A549 (cell line): ENCODE results near the gene GABBR1. TPM values are rescaled to one million over a fixed set of nuclear protein-coding genes. Genes with fewer than 3 reads are reported as not detected.

Experiments
- ATAC-seq, 2 experiments: fragments of 200-7000 bp in 1 of 2; fragments of >200 bp in 1 of 2; cut with Nextera tagmentation in 1 of 2; cut with Tn5 transposase in 1 of 2; 3 replicates each; pipeline versions ENCODE4 v1.8.0 to v1.9.1; 2018 to 2020; ENCODE audit warnings: mild to moderate bottlenecking in 1 of 2, moderate library complexity in 1 of 2
- CTCF ChIA-PET: fragments of 300-600 bp; sonication (Branson Sonifier 250); formaldehyde crosslinking; extraction: SDS; loops from one replicate; lab custom pipeline; 2021; ENCODE audit warnings: antibody characterized with exemption, inconsistent platforms; lab: Yijun Ruan, JAX
- POLR2A ChIA-PET: fragments of 350-600 bp; formaldehyde crosslinking; extraction: SDS; loops from one replicate; lab custom pipeline; 2021; ENCODE audit warnings: antibody characterized with exemption, inconsistent platforms; lab: Yijun Ruan, JAX
- DNase-seq, 2 experiments: peaks; one replicate each; pipeline versions ENCODE4 v3.0.0 to v3.0.0-alpha.2; 2011 to 2016; ENCODE audit warnings: low read depth in 1 of 2, low spot score in 1 of 2
- FAIRE-seq: peaks from 2 replicates; lab custom pipeline; 2011; peaks lifted over from hg19 to GRCh38; lab: Jason Lieb, UNC
- H3K27ac ChIP-seq, 2 experiments: fragments of >200 bp; sonication (Bioruptor Twin); formaldehyde crosslinking; 3 replicates each; pipeline ENCODE4 v1.5.1; 2016 to 2017
- H3K4me1 ChIP-seq: fragments of >200 bp; sonication (Bioruptor Twin); formaldehyde crosslinking; 3 replicates; pipeline ENCODE4 v1.6.1; 2016
- H3K4me2 ChIP-seq: fragments of >200 bp; sonication (Bioruptor Twin); formaldehyde crosslinking; 3 replicates; pipeline ENCODE4 v1.6.1; 2016
- H3K4me3 ChIP-seq: fragments of >200 bp; sonication (Bioruptor Twin); formaldehyde crosslinking; 3 replicates; pipeline ENCODE4 v1.5.1; 2016
- H3K9me3 ChIP-seq: fragments of >200 bp; sonication (Bioruptor Twin); formaldehyde crosslinking; 3 replicates; pipeline ENCODE4 v1.6.1; 2016
- BCL3 ChIP-seq: fragments of >200 bp; sonication (Bioruptor Twin); formaldehyde crosslinking; IDR thresholded peaks from 3 replicates; pipeline ENCODE4 v1.6.1; 2016
- CBX2 ChIP-seq: fragments of 200-600 bp; sonication (generic); IDR thresholded peaks from 2 replicates; pipeline ENCODE4 v1.6.1; 2016; ENCODE audit warnings: low read depth, mild to moderate bottlenecking, borderline replicate concordance
- CTCF ChIP-seq: fragments of >200 bp; sonication (Bioruptor Twin); formaldehyde crosslinking; IDR thresholded peaks from 3 replicates; pipeline ENCODE4 v1.5.1; 2016
- ESRRA ChIP-seq: fragments of 150-350 bp; IDR thresholded peaks from 2 replicates; pipeline ENCODE4 v1.6.1; 2014; ENCODE audit warnings: mild to moderate bottlenecking, low read length, borderline replicate concordance
- FOSB ChIP-seq: fragments of 250-450 bp; sonication (Bioruptor Pico); IDR thresholded peaks from 2 replicates; pipeline ENCODE4 v1.5.0; 2020; ENCODE audit warnings: mild to moderate bottlenecking, moderate library complexity
- FOXS1 ChIP-seq: fragments of 250-450 bp; sonication (Bioruptor Pico); IDR thresholded peaks from 2 replicates; pipeline ENCODE4 v1.5.0; 2020; ENCODE audit warnings: mild to moderate bottlenecking, moderate library complexity
- HES2 ChIP-seq: fragments of >200 bp; sonication (Bioruptor Twin); formaldehyde crosslinking; IDR thresholded peaks from 2 replicates; pipeline ENCODE4 v1.6.1; 2016
- HEYL ChIP-seq: fragments of 250-450 bp; sonication (Bioruptor Pico); IDR thresholded peaks from 2 replicates; pipeline ENCODE4 v1.8.0; 2021; ENCODE audit warnings: mild to moderate bottlenecking, moderate library complexity
- HMGXB4 ChIP-seq: fragments of 250-450 bp; sonication (Bioruptor Pico); IDR thresholded peaks from 2 replicates; pipeline ENCODE4 v1.5.0; 2021; ENCODE audit warnings: mild to moderate bottlenecking, moderate library complexity, borderline replicate concordance
- HOXA7 ChIP-seq: fragments of 250-450 bp; sonication (Bioruptor Pico); IDR thresholded peaks from 2 replicates; pipeline ENCODE4 v1.5.0; 2020; ENCODE audit warnings: mild to moderate bottlenecking, moderate library complexity
- HOXB5 ChIP-seq: fragments of 250-450 bp; sonication (Bioruptor Pico); IDR thresholded peaks from 2 replicates; pipeline ENCODE4 v1.5.0; 2020; ENCODE audit warnings: mild to moderate bottlenecking, moderate library complexity
- KDM5A ChIP-seq: fragments of 200-600 bp; sonication (generic); IDR thresholded peaks from 2 replicates; pipeline ENCODE4 v1.6.1; 2016; ENCODE audit warnings: antibody characterized with exemption, mild to moderate bottlenecking
- MAX ChIP-seq: IDR thresholded peaks from 2 replicates; pipeline ENCODE4 v1.6.1; 2012
- NFE2L2 ChIP-seq: fragments of 150-350 bp; conservative IDR thresholded peaks from 2 replicates; pipeline ENCODE4 v1.6.1; 2014; ENCODE audit warnings: low read length
- NPAS2 ChIP-seq: fragments of 250-450 bp; sonication (Bioruptor Pico); IDR thresholded peaks from 2 replicates; pipeline ENCODE4 v1.8.0; 2022; ENCODE audit warnings: mild to moderate bottlenecking, moderate library complexity, borderline replicate concordance
- PBX3 ChIP-seq: IDR thresholded peaks from 2 replicates; pipeline ENCODE4 v1.6.1; 2012
- RCOR1 ChIP-seq: fragments of 150-350 bp; IDR thresholded peaks from 2 replicates; pipeline ENCODE4 v1.6.1; 2014; ENCODE audit warnings: antibody characterized with exemption, low read length, low read depth
- SMC3 ChIP-seq: fragments of >200 bp; sonication (Bioruptor Twin); formaldehyde crosslinking; IDR thresholded peaks from 3 replicates; pipeline ENCODE4 v1.6.1; 2018; ENCODE audit warnings: inconsistent platforms
- USF2 ChIP-seq: fragments of 450-650 bp; IDR thresholded peaks from 2 replicates; pipeline ENCODE4 v1.6.1; 2014; ENCODE audit warnings: antibody characterized with exemption
- ZC3H11A ChIP-seq: fragments of 450-650 bp; IDR thresholded peaks from 2 replicates; pipeline ENCODE4 v1.6.1; 2014; ENCODE audit warnings: antibody characterized with exemption, mild to moderate bottlenecking
- WGBS: methylation state at CpG from one replicate; pipeline ENCODE4 v1.1.6; 2017; ENCODE audit errors: missing lambda C conversion rate; 5-methylcytosine and 5-hydroxymethylcytosine counted together
- polyA plus RNA-seq, 4 experiments: library from polyadenylated mRNA; depleted of rRNA in 3 of 4; stranded (reverse); fragments of >200 nt; fragmentation: RNase III in 1 of 4; extraction: RNeasy Plus Mini Kit Qiagen cat#74134 plus additional on column Dnase treatment in 1 of 4; gene quantifications; 2 replicates in 3 of 4; 3 replicates in 1 of 4; pipeline ENCODE4 v1.2.3, GENCODE V29; 2011 to 2017

The GABBR1 gene
- polyA plus RNA-seq, 2 of the 4 experiments (the other 2 are of a cell fraction): 6.8 to 9.0 TPM

GRCh38 chr6:29517245-29517644 is 115.7 kb downstream of the GABBR1 start:
- no peaks in the 10 kb centered on the region for H3K9me3 ChIP-seq
- no peak overlapping the region for H3K27ac ChIP-seq
- ChIA-PET POLR2A (no interaction called here), CTCF (interaction anchor here (0.6 to 1.3 kb wide), 2 partner anchors 8 to 30 kb away, joined by 3 to 5 read pairs; no protein-coding TSS in a partner anchor)
- no peak for DNase-seq
- H3K4me2 ChIP-seq: no peak overlapping the region
- H3K4me1 ChIP-seq: no peaks in the 10 kb centered on the region
- no CpG with 5 or more reads among the region's 1 CpG for WGBS
- no peak overlapping the region for H3K4me3 ChIP-seq
- no peak for TF ChIP-seq ZC3H11A
- no peak for TF ChIP-seq ESRRA
- TF ChIP-seq NFE2L2: no peak
- TF ChIP-seq SMC3: no peak
- TF ChIP-seq HMGXB4 (CRISPR knock-in tag): no peak
- TF ChIP-seq FOSB (CRISPR knock-in tag): no peak
- FAIRE-seq: no peak
- no peak for ATAC-seq

GRCh38 chr6:29516108-29516507 is 116.9 kb downstream of the GABBR1 start:
- no peak for FAIRE-seq
- Histone ChIP-seq H3K4me3 (no peak overlapping the region), H3K4me1 (no peaks in the 10 kb centered on the region), H3K27ac (no peak overlapping the region), H3K4me2 (no peak overlapping the region), H3K9me3 (no peaks in the 10 kb centered on the region)
- no peak for TF ChIP-seq FOXS1 (CRISPR knock-in tag)
- TF ChIP-seq ZC3H11A: no peak
- TF ChIP-seq KDM5A: no peak
- no peak for TF ChIP-seq CBX2
- no peak for TF ChIP-seq HES2
- no peak for TF ChIP-seq MAX
- TF ChIP-seq BCL3: no peak
- TF ChIP-seq NFE2L2: no peak
- no peak for TF ChIP-seq HMGXB4 (CRISPR knock-in tag)
- no peak for TF ChIP-seq NPAS2
- TF ChIP-seq HEYL: no peak
- TF ChIP-seq PBX3: no peak
- DNase-seq: peak in 1 of 2 experiments; percentile 5
- peak in 1 of 2 experiments; percentile 42; a peak in 1 of 6 replicates for ATAC-seq
- ChIA-PET POLR2A (no interaction called here), CTCF (interaction anchor here (1.3 kb wide), 1 partner anchor 9 kb away, joined by 5 read pairs; no protein-coding TSS in a partner anchor)
- WGBS: 4% methylated on average over 6 of the region's 6 CpGs

- CTCF ChIA-PET: no interaction called here
- no peak overlapping the region for H3K27ac ChIP-seq
These were observed 122.2 kb downstream of the GABBR1 start for GRCh38 chr6:29510746-29511300.

More at GRCh38 chr6:29510746-29511300, 122.2 kb downstream of the GABBR1 start:
- WGBS: 28% methylated on average over 2 of the region's 2 CpGs
- POLR2A ChIA-PET: no interaction called here
- Histone ChIP-seq H3K4me3 (no peak overlapping the region), H3K9me3 (no peaks in the 10 kb centered on the region), H3K4me2 (no peak overlapping the region), H3K4me1 (no peaks in the 10 kb centered on the region)
- DNase-seq (no peak), ATAC-seq (no peak), FAIRE-seq (no peak)
- TF ChIP-seq RCOR1 (no peak), HOXA7 (CRISPR knock-in tag) (no peak), HOXB5 (CRISPR knock-in tag) (no peak), CBX2 (no peak), CTCF (no peak), USF2 (no peak)
